HG02678 (cell line): ENCODE measurements around the gene ATP6V0D1.

Experiments
- ATAC-seq: cut with Tn5 transposase; IDR thresholded peaks from one replicate; pipeline ENCODE4 v1.9.1; 2021; ENCODE audit warnings: mild to moderate bottlenecking, moderate library complexity; ENCODE audit not compliant: unreplicated experiment

ATP6V0D1 gene

DNA sequence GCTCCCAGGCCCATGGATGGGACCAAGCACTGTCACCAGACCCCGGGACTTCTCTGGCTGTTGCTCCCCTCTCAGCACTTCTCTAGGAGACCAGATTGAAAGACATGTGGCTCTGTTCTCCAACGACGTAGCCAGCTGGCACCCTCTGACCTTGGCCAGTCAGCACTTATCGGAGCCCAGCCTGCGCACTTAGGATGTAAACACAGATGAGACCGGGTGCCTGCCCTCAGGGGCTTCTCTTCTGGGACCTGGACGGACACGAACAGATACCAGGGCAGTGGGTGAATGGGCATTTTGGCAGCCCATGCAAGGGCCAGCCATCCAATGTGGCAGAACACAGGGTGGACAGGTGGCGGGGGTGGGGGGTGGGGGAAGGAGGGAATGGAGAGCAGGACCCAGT is 71.3 kb downstream of the ATP6V0D1 start:
- no peak for ATAC-seq

DNA sequence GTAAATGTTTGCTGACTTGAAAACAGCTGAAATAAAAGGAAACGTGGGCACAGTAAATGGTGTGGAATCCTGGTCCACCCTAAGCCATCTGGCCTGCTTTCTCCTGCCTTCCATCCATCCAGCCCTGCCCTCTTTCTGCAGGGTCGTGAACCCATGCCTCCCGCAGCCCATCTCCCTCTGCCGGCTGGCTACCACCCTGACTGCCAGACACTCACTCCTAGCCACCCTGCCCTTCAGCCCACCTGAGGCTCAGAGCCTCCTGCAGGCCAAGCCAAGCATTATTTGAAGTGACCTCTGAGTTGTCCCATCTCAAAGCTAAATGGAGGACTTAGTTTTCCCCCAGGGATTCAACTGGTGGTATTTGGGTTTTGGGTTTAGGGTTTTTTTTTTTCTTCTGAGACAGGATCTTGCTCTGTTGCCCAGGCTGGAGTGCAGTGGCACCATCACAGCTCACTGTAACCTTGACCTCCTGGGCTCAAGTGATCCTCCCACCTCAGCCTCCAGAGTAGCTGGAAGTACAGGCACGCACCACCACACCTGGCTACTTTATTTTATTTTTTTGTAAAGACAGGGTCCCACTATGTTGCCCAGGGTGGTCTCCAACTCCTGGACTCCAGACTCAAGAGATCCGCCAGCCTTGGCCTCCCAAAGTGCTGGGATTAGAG is 73.0 kb downstream of the ATP6V0D1 start:
- no peak for ATAC-seq

DNA sequence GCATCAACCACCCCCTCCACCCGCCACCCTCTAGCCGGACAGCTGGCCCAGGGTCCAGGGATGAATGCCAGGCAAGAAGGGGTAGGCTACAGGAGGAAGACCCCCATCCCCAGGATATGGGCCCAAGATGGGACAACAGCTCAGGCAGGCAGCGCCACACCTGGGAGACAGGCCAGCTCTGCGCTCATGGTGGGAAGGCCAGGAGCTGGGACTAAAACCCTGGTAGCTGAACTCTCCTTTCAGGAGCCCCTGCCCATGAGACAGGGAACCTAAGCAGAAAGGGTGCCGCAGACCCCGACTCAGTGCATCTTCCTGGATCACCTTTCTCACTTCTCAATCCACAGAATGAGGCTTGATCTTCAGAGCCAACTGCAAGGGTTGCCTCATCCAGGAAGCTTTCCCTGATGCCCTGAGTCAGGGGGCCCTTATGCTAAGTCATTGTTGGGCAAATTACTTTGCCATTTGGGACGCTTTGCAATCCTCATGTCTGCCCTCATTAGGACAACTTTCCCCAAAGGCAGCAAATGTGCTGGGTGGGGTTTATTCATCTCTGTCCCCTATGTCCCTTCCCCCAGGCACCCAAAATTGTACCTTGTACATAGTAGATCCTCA is 73.7 kb downstream of the ATP6V0D1 start:
- ATAC-seq: no peak

DNA sequence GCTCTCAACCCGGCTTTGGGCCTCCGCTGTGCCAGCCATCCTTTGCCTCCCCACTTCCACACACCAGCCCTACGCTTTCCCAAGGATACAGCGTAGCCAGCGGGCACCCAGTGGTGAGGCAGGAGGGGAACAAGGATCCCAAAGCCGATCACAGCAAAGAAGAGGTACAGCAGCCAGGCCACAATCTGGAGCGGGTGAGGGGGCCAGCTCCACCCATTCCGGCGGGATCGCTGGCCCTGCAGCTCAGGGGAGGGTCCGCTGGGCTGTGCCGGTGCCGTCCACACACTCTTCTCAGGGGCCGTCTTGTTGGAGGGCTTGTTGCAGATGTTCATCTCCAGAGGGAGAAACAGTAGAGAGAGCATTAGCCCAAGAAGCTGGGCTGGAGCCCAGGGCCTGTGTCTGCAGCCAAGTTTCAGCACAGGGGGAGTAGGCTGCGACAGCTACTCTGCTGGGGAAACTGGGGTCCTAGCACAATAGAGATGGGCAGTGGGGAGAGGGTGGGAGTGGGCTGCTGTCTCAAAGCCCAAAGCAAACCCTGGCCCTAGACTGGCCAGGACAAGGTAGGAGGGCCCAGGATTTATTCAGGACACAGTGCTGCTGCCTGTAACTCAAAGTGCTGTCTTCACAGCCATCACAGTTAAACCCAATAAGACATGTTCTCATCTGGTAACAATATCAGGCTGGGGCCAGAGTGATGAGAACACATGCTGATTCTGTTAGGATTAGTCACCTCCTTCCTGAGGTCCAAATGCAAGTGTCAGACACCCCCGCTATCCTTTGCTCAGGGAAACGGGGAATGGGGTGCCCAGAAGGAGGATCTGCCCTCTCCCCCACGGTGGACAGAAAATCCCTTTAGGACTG is 74.6 kb downstream of the ATP6V0D1 start:
- ATAC-seq: no peak

DNA sequence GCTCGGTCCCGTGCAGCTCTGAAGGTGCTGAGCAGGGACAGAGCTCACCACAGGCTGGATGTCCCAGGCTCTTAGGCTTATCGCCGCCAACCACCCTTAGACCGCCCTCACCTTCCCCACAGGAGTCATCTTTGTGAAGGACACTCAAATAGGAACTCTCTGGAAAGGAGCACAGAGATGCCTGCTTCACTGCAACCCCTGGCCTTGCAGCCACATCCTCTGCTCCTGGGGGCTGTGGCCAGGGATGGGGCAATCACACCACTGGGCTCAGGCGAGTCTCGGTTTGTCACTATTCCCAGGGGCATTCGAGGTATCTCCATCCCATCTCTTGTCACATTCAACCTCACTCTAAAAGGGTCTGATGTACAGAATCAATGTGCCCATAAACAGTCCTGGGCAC is 75.6 kb downstream of the ATP6V0D1 start:
- no peak for ATAC-seq

DNA sequence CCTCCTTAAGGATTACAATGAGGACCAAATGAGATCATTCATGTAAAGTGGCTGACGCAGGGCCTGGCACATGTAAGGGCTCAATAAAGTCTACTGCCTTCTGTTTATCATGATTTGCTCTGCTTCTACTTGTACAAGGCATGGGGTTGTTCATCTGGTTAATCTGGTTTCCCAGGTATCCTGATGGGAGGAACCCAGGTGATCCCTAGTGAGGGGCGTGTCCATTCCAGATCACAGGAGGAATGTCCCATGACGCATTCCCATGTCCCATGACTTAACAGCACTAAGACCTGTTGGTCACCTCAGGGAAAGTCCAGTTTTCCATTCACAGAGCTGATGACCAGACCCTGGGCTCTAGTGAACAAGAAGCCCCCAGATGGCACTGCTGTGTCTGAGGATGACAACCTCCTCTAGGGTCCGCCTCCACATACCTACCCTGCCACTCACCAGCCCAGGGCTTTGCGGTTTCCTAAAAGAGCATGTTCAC is 76.2 kb downstream of the ATP6V0D1 start:
- ATAC-seq: no peak

DNA sequence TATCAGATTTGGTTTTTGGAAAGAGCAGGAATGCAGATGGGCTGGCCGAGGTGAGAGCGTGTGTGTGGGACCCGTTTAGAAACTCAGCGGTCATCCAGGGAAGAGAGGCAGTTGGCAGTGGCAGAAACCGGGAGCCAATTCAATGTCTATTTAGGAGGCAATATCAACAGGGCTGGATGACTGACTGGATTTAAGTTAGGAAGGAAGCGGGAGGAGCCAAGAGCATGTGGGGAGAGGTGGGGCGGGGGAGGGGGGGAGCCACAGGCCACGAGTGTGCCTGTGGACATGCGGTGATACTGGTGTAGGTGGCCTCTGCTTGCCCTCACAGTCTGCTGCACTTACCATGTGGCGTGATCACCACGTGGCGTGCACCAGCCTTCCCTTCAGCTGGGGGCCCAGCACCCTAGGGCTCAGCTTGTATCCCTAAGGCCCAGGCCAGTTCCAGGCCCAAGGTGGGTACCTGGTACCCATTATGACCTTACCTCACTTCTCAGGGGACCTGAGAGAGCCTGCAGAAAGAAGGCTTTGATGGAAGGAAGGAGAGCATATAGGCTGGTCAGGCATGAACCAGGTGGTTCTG is 76.9 kb downstream of the ATP6V0D1 start:
- ATAC-seq: no peak

DNA sequence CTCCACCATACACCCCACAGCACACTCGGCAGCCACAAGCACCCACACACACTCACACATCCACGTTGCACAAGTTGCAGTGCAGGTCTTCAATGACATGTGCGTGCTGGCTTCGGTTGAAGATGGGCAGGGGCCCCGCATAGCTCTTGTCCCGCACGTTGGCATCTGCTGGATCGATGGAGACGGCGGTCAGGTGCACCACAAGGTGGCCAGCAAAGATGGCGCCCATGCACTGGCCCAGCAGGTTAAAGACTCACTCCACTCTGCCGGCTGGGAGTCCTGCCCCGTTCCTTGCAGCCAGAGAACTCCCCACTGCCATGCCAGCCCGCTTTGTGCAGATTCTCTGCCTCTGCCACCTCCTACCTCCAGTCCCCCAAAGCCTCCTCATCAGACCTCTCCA is 80.1 kb downstream of the ATP6V0D1 start:
- no peak for ATAC-seq

DNA sequence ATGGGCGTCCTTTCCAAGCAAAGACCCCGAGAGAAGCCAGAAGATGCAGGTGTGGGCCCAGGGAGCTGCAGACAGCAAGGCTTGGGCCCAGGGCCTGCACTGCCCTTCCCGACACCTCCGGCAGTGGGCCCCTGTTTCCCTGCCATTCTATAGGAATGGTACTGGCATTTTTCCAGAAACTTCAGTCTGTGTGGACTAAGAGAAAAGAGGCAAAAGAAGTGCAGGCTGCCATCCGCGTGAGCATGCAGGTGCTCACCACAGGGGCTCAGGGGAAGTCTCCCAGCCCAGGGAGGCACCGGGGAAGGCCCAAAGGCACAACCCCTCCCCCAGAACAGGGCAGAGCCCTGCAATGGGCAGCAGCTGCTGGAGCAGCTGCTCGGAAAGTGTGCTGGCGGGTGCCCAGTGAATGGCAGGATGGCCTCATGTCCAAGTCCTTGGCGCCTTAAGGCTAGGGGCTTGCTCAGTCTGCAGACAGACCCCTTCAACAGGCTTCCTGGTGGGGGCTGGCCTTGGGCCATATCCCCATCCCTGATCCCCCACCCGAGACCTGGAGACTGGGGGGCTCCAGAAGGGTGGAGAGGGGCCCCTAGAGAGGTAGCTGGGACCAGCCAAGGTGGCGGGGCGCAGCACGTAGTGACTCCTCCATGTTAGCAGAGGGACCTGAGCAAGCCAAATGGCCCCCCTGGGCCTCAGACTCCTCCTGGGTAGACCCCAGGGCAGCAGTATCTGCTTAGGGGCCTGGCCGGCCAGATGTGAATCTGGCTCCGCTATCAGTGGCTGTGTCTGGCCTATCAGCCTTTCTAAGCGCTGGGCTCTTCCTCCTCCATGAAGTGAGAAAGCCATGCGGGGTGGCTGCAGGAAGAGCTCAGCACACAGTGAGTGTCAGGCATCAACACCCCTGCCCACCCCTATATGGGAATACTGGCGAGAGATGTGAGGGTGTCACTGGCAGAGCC is 80.9 kb downstream of the ATP6V0D1 start:
- ATAC-seq: no peak

DNA sequence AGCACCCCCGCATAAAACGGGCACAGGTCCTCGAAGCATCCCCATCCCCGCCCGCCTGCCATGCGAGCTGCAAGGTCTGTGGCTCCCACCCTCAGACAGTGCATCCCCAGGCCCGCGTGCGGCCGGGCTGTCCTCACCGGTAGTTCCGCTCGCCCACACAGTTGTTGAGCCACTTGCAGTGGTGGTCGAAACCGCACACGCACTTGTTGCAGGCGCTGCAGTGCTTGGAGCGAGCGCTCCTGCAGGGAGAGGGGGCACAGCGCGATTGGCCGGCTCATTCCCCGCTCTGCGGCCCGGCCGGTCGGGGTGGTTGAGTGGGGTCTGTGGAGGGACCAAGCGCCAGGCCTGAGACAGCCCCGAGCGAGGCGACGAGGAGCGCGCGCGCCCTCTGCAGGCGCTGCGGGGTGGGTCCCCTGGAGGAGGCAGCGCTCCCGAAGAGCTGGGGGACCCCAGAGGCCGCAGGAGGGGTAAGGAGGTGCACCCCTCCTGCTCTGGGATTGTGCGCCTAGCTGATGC is 81.7 kb downstream of the ATP6V0D1 start:
- no peak for ATAC-seq

DNA sequence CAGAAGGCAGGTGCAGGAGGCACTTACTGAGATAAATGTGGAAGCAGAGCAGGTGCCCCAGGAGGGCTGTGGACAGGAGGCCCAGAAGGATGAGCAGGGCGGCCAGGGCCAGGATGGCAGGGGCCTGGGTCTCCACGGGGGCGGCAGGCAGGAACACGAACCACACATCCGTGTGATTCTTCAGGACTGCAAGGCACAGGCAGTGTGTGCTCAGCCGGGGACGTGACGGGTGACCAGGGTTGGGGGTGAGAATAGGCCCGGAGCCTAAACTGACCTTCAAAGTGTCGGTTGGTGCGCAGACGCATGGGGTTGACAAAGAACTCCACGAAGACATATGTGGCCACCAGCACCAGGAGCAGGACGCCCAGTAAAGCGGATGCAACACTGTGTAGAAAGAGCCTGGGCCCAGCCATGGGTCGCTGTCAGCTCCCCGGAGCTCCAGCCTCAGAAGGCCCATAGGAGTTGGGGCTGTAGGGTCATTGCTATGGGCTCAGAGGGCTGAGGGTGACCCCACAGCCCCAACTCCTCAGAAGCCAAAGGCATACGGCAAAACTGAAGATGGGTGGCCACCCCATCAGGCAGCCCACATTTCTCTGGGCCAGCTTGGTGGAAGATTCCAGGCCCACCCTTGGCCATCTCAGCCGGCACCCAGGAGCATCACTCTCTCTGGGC is 82.3 kb downstream of the ATP6V0D1 start:
- no peak for ATAC-seq

DNA sequence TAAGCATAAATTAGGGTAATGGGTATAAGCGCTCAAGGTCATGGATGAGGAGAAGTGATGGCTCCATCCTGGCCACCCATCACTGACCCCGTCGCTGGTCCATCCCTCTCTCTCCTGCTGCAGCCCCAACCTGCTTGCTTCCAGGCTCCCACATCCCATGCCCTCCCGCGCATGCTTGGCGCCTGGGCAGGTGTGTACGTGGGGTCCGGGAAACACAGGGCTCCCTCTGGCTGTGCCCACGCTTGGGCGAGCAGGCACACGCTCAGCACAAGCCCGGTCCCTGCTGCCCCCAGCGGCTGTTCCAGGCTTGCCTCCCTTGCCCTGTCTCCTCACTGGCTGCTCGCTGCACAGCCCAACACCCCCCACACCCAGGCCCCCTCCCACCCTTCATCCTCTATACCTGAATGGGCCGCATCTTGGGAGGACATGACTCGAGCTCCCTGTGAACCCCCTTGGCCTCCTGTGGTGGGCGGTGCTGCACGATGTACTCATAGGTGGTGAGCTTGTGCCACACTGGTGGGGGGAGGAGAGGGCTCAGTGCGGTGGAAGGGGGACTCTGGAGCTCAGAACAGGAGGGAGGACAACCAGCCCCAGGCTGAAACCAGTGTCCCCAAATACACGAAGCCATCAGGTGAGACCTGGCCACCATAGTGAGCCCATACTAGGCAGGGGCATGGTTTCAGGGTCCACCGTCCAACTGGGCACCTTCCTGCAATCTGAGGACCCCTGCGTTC is 83.0 kb downstream of the ATP6V0D1 start:
- no peak for ATAC-seq

DNA sequence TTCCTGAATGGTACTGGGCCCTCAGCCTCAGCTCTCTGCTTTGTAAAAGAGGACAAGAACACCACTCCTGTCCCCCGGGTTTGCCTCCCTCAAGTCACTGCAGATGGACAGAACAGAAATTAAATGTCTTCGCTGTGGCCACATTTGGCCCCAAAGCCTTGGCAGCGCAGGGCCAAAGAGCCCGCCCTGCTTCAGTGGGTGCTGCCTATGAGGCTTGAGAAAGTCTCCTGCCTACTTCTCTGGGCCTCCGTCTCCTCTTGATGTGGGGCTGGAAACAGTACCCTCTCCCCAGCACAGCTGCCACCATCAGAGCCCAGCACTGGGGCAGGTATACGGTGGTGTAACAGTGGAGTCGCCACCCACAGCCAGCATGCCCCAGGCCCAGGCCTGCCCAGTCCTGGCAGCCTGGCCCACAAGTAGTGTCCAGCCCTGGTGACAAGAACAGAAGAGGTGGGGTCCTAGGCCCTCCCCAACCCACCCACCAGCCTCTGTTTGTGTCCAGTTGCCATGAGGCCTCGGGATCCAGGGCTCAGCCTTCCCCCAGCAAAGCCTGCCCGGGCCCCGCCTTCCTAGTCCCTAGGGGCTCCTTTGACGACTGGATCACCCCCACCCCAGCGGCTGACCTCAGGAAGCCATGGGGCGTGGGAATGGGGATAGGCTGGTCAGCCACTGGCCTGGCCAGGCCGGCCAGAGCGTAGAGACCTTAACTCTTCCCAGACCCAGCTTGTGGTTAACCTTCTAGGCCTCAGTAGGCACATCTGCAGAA is 83.7 kb downstream of the ATP6V0D1 start:
- ATAC-seq: no peak

DNA sequence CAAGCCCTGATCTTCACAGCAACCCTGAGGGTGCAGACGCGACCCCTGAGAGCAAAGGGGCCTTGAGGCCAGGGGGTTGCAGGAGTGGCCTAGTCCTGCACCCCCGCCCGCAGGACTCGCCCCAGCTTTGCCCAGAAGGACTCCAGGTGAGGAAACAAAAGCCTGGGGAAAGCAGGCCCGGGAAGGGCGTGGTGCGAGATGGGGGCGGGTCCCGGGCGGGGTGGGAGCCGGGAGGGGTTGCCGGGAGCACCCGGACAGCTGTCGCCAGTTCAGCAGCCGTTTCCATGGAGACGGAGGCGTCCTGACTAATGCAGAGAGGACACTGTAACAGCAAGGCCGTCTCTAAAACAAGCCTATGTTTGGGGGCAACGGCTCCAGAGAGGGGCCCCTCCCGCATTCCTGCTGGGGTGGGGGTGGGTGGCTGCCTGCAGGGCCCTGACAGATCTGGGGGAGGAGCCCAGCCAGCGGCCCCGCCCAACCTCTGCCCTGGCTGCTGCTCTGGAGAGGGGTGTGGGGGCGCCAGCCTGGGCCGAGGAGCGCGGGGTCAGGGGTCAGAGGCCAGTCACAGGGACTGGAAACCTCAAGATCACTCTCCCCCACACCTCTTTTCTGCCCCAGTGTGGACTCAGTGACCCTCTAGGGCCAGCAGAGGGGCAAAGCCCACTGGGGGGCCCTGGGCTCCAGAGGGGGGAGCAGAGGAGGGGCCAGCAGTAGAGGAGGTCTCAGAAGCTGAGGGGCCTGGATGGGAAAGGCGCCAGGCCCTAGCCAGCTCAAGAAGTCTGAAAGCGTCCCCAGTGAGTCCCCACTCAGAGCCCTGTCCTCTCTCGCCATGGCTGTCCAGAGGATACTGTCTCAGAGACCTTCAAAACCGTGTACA is 84.6 kb downstream of the ATP6V0D1 start:
- ATAC-seq: no peak

DNA sequence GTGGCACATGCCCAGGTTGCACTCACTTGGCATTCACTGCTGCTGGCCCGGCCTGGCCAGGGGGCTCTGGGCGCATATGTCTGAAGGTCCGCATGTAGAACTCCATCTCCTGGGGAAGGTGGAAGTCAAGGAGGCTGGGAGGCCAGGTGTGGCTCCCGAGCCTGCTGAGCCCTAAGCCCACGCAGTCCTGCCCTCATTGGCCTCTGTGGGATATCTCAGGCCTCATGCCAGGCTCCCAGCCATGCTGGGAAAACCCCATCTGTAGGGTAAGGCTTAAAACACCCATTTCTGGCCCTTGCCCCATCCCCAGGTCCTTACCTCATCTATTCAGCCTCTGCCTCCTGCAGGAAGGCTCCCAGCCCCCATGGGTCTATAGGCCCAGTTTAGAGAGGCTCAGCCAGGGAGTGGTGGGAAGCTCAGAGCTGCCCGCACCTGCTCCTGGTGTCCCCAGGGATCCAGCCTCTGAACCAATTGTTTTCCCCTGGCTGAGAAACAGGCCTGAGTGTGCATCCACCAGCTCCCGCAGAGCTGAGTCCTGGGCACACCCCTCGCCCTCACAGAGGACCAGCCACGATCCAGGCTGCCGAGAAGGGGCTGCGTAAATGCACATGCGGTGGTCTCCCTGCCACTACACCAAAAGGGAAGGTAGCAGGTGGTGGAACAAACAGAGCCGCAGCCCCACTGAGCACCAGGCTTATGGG is 85.3 kb downstream of the ATP6V0D1 start:
- ATAC-seq: no peak

DNA sequence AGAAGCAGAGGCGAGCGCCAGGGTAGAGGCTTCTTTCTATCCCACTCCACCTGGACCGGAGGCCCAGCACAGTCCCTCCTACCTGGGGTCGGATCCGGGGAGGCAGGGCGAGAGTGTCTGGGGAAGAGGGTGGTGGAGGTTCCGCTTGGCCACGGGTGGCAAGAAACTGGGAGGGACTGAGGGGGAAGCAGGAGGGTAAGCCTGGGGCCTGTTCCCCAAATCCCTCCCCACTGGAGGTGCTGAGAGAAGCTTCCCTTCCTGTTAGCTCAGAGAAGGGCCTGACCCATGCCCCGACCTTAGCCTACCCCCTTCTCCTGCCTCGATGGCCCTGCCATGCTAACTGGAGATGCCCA is 85.9 kb downstream of the ATP6V0D1 start:
- ATAC-seq: no peak
